A549 treated with AZD2906 at 1 μM for 4 hours (cell line): ENCODE data around the gene MGAT4B. TPM values are rescaled to one million over a fixed set of nuclear protein-coding genes. Genes with fewer than 3 reads are reported as not detected.

ENCODE experiments used
- total RNA-seq: library from RNA; stranded (reverse); fragments of 200-300 nt; extraction: Qiagen RNA extraction; gene quantifications from 5 replicates; pipeline ENCODE4 v1.2.3, GENCODE V29; 2022

MGAT4B gene
- total RNA-seq = 190 to 225 TPM (median 204 TPM) in 5 replicates

DNA sequence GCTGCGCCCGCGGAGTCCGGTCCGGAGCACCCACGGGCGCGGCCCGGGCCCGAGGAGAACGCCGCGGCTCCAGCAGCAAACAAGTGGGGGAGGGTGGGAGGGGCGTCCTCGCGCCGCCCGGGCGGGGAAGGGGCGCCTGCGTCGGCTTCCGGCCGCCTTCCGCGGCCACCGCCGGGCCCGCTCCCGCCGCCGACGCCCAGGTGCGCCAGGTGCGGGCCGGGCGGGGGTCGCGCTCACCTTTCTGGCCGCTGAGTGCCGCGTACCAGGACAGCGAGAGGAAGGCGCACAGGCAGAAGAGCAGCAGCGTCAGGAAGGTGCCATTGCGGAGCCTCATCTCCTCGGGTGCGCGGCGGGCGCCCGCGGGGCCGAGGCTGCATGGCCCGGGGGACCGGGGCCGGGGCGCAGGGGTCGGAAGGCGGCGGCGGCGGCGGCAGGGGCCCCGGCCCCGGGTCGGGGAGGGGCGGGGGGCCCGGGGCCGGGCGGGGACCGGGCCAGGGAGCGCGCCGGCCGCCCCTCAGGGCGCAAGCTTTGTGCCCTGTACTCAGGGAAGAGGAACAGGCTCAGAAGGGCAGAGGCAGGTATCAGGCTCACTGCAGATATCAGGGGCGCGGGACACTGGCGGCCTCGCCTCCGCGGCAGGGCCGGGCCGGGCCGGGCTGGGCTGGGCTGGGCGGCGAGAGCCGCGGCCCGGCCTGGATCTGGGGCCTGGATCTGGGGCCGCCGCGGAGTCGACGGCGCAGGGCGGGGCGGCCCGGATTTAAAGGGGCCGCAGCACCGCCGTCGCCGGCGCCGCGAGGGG lies at the start of gene MGAT4B:
Gene MGAT4B (minus strand): TSS at position 617 of the 799 bp plus-strand sequence. CDS start 283 bp downstream, at position 334.

DNA sequence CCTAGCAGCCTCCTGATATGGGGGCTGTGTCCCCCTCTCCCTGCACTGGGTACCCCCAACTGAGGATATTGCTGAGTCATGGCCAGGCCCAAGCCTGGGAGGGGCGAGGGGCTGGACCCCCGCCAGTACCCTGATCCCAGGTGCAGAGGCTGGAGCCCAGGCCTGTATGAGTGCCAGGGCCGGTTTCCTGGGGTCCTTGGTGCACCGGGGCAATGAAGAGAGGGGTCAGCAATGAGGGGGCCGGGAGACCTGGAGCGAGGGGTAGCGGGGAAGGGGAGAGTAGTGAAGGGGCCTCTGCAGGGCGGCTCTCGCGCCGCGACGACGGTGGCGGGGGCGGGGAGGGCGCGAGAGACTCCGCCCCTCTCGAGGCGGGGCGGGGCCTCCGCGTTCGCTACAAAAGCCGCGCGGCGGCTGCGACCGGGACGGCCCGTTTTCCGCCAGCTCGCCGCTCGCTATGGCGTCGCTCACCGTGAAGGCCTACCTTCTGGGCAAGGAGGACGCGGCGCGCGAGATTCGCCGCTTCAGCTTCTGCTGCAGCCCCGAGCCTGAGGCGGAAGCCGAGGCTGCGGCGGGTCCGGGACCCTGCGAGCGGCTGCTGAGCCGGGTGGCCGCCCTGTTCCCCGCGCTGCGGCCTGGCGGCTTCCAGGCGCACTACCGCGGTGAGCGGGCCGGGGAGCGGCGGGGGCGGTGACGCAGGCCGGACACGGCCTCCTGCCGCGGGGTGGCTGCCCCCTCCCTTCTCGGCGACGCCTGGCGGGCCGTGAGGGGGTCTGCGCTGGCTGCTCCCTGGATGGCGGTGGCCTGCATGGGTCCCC lies 14.0 kb upstream of the MGAT4B start, which contains the start of gene SQSTM1:
Gene SQSTM1 (plus strand): TSS at position 423 of the 815 bp plus-strand sequence. CDS start 32 bp downstream, at position 455.

DNA sequence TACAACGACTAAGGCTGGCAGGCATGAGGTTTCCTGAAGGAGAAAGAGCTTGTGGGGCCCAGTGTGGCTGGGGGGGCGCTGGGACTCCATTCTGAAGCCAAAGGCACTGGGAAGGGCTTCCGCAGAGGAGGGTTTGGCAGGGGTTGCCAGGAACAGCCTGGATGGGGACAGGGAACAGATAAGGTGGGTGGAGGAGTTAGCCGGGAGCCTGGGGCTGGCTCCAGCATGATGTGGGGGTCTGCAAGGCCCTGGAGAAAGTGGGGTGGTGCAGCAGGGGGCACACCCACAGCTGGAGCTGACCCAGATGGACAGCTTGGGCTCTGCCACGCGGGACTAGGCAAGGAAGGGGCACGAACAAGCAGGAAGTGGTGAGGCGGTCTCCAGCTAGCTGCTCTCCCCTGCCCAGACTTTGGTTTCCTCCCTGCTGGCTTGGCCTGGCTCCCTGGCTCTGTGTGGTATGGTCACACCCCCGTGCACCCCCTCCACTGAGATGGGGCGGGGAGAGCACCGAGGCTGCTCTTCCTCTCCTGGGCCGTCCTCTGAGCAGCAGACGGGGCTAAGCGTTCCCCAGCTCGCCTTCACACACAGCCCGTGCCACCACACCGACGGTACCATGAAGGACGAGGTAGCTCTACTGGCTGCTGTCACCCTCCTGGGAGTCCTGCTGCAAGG lies 13.1 kb downstream of the MGAT4B start, which contains the start of gene LTC4S:
Gene LTC4S (plus strand): TSS at position 519 of the 672 bp plus-strand sequence. CDS start 95 bp downstream, at position 614.

Other genes with a start within 250 kb of the MGAT4B start
- 401 to 608 TPM (median 443 TPM) in 5 replicates for gene HNRNPH1, start 183.2 kb downstream of the MGAT4B start, total RNA-seq
- not detected in 5 replicates for gene CBY3, start 125.8 kb downstream of the MGAT4B start, total RNA-seq
- gene CANX, start 107.9 kb downstream of the MGAT4B start, total RNA-seq = 304 to 409 TPM (median 341 TPM) in 5 replicates
- 16.0 to 18.5 TPM (median 17.7 TPM) in 5 replicates for gene MAML1, start 74.0 kb downstream of the MGAT4B start, total RNA-seq
- gene LTC4S, start 12.9 kb downstream of the MGAT4B start, total RNA-seq = 0.28 TPM in 2 of 5 replicates, not detected in the others
- 721 to 1,258 TPM (median 848 TPM) in 5 replicates for gene SQSTM1, start 14.0 kb upstream of the MGAT4B start, total RNA-seq
- 13.7 to 22.1 TPM (median 19.5 TPM) in 5 replicates for gene MRNIP, start 52.0 kb upstream of the MGAT4B start, total RNA-seq
- 55.0 to 69.0 TPM (median 63.0 TPM) in 5 replicates for gene TBC1D9B, start 101.0 kb upstream of the MGAT4B start, total RNA-seq